ENCODE measurements around the gene ASGR2.
"Not testable (repeated sequence)": the region's sequence is repeated elsewhere in the genome, so short reads cannot be mapped to it uniquely, and the experiment has no call there.

The ASGR2 gene

DNA sequence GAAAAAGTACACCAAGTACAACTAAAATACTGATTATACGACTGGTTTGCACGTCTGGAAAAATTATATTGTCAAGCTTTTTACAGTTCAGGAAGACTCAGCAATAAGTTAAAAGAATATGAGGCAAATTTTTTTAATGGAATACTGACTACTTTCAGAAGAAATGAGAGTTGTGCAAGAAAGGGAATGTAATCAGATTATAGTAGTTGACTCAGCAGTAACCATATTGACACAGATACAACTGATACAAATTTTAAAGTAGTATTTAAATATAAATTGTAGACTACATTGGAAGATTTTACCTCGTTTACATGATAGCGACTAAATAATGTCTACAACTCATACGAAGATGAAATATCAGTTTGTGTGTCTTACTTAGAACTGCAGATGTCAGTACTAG is 16.7 kb downstream of the ASGR2 start:
- DNase-seq = no peak

DNA sequence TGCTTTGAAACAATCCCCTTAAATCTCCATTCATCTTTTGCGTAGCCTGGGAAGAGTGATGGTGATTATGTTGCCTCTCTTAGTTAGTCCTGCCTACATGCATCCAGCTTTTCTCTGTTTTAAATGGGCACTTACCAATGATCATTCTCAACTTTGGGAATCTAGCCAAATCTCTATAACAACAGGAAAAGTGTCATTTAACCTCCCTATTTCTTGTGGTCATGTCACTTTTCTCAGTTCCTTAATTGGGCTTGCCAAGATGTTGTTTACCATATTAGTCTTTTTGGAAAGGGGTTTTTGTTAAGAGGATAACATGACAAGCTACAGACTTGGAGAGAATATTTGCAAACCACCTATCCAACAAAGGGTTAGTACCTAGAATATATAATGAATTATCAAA is 19.0 kb downstream of the ASGR2 start:
- DNase-seq = peak; percentile 27

DNA sequence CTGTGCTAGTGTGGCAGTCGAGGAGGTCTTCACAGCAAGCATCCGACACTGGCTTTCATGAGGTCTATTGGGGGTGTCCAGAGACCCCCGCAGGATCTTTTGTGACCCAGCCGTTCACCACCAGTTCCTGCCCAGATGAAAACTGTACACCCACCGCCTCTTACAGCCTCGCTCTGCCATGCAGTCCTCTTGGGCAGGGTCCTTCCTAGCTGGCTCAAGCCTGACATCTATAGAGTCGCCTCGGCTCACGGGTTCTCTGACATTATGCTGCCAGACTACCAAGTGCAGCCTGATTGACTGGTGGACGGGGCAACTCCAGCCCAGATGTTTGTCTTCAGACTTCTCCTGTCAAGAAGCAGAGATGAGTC is 20.0 kb downstream of the ASGR2 start:
- no peak for DNase-seq

GRCh38 chr17:7091311-7092005 is 23.2 kb downstream of the ASGR2 start:
- not testable (repeated sequence) for DNase-seq

- DNase-seq = not testable (repeated sequence)
Observed at GRCh38 chr17:7089570-7089969, 25.1 kb downstream of the ASGR2 start.

- not testable (repeated sequence) for DNase-seq
Observed at GRCh38 chr17:7088442-7088841, 26.2 kb downstream of the ASGR2 start.

GRCh38 chr17:7084088-7084487 is 30.5 kb downstream of the ASGR2 start:
- DNase-seq = no peak

DNA sequence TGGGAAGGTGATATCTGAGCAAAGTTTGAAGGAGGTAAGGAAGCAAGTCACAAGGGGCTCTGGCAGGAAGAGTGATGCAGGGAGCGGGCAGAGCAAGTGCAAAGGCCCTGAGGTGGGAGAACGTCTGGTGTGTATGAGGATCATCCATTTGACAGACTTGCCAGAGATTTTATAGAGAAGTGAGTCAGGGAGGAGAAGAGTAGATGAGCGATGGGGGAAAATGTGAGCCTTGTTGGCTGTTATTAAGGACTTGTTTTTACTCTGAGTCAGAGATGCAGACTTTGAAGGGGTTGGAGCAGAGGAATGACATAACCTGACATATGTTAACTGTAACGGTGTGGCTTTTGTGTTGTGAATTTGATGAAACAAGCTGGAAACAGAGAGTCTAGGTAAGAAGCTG is 31.0 kb downstream of the ASGR2 start:
- no peak for DNase-seq

DNA sequence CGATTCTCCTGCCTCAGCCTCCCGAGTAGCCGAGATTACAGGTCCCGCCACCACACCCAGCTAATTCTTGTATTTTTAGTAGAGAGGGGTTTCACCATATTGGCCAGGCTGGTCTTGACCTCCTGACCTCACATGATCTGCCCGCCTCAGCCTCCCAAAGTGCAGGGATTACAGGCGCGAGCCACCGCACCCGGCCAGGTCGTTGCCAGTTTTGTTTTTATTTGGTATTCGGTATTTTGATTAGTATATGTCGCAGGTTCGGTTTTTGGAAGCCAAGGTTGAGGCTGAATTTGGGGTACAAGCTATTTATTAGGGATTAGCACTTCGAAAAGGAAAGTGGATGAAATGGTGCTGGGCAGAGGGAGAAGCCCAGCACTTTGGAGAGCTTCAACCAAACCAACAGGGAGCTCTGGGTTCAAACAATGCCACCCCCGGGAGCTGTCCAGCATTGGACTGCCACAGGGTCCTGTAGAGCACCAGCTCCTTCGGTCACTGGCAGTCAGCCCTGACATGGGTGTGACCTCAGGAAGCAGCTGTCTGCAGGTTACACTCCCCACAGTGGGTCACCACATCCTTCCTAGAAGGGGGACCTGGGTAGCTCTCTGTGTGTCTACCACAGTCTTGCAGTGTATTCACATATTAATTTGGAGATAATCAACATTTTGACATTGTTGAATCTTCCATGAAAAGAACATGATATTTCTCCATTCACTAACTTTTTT is 33.1 kb downstream of the ASGR2 start:
- DNase-seq = no peak

DNA sequence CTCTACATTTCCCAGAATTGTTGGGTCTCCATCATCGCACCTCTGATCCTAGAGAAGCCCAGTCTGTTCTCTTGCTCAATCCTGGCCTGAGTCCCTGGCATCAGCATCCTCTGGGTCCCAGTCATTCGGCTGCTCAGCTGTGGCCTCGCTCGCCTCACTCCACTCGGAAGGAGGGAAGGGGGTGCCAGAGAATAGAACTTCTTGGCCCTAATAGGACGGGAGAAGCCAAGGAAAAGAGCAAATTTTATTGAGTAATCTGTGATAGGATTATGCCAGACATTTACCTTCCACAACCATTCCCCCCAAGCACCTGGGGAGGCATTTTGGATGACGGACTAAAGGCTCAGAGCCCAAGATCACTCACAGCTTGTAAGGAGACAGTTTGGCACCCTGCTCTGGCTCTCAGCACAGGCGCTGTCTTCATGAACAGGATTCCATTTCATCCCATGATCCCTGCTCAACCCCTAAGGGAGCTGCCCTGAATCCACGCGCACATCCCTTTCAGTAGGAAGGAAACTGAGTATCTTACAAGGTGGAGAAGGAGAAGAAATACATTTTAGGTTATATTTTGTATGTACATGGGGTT is 34.1 kb downstream of the ASGR2 start:
- DNase-seq = no peak

- DNase-seq = no peak
Observed at GRCh38 chr17:7079581-7080455, 34.8 kb downstream of the ASGR2 start, which contains the start of gene CLEC10A. Gene CLEC10A, minus strand, starts transcription at chr17:7080251. Its CDS starts 1,439 bp downstream, at chr17:7078812.

- DNase-seq = no peak
Observed at GRCh38 chr17:7078711-7079110, 35.9 kb downstream of the ASGR2 start.

GRCh38 chr17:7077911-7078546 is 36.6 kb downstream of the ASGR2 start:
- no peak for DNase-seq

- DNase-seq = no peak
Observed at GRCh38 chr17:7074931-7075330, 39.7 kb downstream of the ASGR2 start.

- DNase-seq = no peak
Observed at GRCh38 chr17:7072406-7072805, 42.2 kb downstream of the ASGR2 start.

DNA sequence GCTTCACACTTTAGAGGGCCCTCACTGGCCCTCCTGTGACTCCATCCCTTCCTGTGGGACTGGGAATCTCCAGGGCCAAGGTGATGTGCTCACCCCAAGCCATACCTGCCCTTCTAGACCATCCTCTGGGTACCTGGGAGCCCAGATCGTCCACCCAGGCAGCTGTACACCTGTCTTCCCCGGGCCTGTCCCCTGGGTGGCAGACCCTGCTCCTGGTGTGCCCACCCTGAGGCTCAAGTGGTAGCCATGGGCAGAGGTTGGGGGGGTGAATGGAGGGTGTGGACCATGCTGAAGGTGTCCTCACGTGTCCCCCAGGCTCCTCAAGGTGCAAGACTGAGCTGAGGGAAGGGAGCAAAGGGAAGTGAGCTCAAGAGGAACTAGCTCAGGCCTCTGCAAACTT is 43.9 kb downstream of the ASGR2 start:
- DNase-seq = no peak

- no peak for DNase-seq
Observed at GRCh38 chr17:7068268-7068667, 46.4 kb downstream of the ASGR2 start.

GRCh38 chr17:7067198-7067597 is 47.4 kb downstream of the ASGR2 start:
- no peak for DNase-seq

GRCh38 chr17:7064261-7064660 is 50.4 kb downstream of the ASGR2 start:
- DNase-seq = no peak

- no peak for DNase-seq
Observed at GRCh38 chr17:7063518-7064094, 51.0 kb downstream of the ASGR2 start.

DNA sequence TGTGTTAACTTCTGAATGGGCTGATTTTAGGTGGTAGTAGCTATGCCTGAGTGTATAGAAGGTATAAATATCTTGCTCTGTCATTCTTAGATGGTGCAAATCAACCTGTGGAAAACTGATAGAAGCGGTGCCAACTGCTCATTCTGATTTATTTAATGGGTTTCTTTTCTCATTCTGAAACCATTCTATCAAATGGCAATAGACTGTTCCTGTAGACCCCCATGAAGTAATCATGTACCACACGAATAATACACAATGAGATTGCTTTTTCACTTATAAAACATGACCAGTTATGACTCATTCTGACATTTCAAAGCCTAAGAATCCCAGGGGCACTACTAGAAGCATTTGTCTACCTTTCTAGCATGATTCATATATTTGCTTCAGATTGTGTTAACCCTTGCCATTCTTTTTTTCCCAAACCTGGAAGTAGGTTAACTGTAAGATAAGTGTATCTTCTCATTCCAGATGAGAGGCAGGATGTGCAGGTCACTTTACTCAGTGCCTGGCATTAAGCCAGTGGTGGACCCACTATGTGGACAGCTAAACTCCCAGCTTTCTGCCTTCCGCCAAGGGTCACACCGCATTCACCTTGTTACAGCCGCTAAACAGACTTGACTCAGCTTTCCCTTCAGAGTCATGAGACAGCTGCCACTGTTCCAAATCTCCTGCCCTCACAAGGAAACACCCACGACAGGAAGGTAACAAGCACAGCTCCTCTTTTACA is 54.3 kb downstream of the ASGR2 start:
- DNase-seq = no peak

Data from NCI-H774 (cell line).